ENCODE results near the gene HPN. TPM values are rescaled to one million over a fixed set of nuclear protein-coding genes. Genes with fewer than 3 reads are reported as not detected.

HPN gene
- total RNA-seq, 2 experiments from 2014 or later = not detected

DNA sequence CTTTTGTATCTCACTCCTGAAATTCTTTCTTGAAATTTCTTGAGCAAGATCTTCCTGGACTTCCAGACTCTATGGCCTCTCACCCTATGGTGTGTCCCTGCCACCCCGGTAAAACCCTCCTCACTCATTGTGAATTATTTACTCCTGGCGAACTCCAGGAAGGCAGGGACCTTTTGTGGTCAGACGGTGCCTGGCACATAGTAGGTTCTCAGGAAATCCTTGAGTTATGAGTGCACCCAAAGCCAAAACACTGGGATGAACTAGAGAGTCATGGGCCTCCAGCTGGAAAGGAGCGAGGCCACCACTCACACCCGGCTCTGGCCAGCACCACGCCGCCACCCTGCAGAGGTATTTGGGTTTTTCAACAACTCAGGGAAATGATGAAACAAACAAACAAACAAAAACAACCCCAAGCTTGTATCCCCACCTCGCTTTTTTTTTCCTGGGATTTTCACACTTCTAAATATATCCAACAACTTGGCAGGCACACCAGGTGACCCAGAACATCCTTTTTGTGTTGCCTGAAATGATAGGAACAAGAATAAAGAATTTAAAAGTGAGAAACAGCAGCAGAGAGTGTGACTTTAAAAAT is 11.2 kb downstream of the HPN start:
- ChIA-PET CTCF (no interaction called here), POLR2A (no interaction called here)
- H3K27ac ChIP-seq (ENCODE audit: low read depth in 1 of 2, low read length in 2 of 2) = no peak overlapping the region
- no peaks in the 10 kb centered on the region for H3K36me3 Mint-ChIP-seq (ENCODE audit: low read depth)
- H3K36me3 ChIP-seq (ENCODE audit: insufficient read depth, low read length) = no peaks in the 10 kb centered on the region
- peaks cover 14% of the 10 kb centered on the region for H3K27me3 Mint-ChIP-seq
- DNase-seq (no peak), ATAC-seq (ENCODE audit: poor library complexity) (no peak)
- no peak for TF ChIP-seq CTCF (IDR thresholded peaks at IDR 0.05)
- intact Hi-C loops (cut with DNase I, micrococcal nuclease) = no loop called here
- no peaks in the 10 kb centered on the region for H3K4me1 ChIP-seq (ENCODE audit: insufficient read depth, low read length)
- peaks cover 0 to 5% of the 10 kb centered on the region in 2 experiments for H3K27me3 ChIP-seq (ENCODE audit: control insufficient read depth in 1 of 2, insufficient read depth in 2 of 2, low read length in 2 of 2)
- no peaks in the 10 kb centered on the region for H3K4me1 Mint-ChIP-seq (ENCODE audit: low read depth)
- no peak overlapping the region for H3K4me3 ChIP-seq (ENCODE audit: low read length)
- H3K9me3 ChIP-seq (ENCODE audit: control insufficient read depth in 1 of 2, insufficient read depth in 1 of 2, low read length in 2 of 2) = no peaks in the 10 kb centered on the region
- H3K27ac Mint-ChIP-seq = no peak overlapping the region
- no peaks in the 10 kb centered on the region for H3K9me3 Mint-ChIP-seq
- no peak overlapping the region for H3K4me3 Mint-ChIP-seq

- ChIA-PET CTCF (no interaction called here), POLR2A (no interaction called here)
- no peak for DNase-seq
- Mint-ChIP-seq H3K27me3 (peaks cover 14% of the 10 kb centered on the region), H3K27ac (no peak overlapping the region), H3K4me1 (ENCODE audit: low read depth) (no peaks in the 10 kb centered on the region), H3K36me3 (ENCODE audit: low read depth) (no peaks in the 10 kb centered on the region), H3K4me3 (no peak overlapping the region), H3K9me3 (no peaks in the 10 kb centered on the region)
- H3K27ac ChIP-seq (ENCODE audit: low read depth in 1 of 2, low read length in 2 of 2) = no peak overlapping the region
- ATAC-seq (ENCODE audit: poor library complexity) = no peak
- H3K4me1 ChIP-seq (ENCODE audit: insufficient read depth, low read length) = no peaks in the 10 kb centered on the region
- H3K4me3 ChIP-seq (ENCODE audit: low read length) = no peak overlapping the region
- H3K27me3 ChIP-seq (ENCODE audit: control insufficient read depth in 1 of 2, insufficient read depth in 2 of 2, low read length in 2 of 2) = peaks cover 0 to 5% of the 10 kb centered on the region in 2 experiments
- H3K36me3 ChIP-seq (ENCODE audit: insufficient read depth, low read length) = no peaks in the 10 kb centered on the region
- intact Hi-C loops (cut with DNase I, micrococcal nuclease) = no loop called here
- no peaks in the 10 kb centered on the region for H3K9me3 ChIP-seq (ENCODE audit: control insufficient read depth in 1 of 2, insufficient read depth in 1 of 2, low read length in 2 of 2)
- no peak for TF ChIP-seq CTCF (IDR thresholded peaks at IDR 0.05)
These were observed 12.3 kb downstream of the HPN start for GRCh38 chr19:35053667-35054293.

DNA sequence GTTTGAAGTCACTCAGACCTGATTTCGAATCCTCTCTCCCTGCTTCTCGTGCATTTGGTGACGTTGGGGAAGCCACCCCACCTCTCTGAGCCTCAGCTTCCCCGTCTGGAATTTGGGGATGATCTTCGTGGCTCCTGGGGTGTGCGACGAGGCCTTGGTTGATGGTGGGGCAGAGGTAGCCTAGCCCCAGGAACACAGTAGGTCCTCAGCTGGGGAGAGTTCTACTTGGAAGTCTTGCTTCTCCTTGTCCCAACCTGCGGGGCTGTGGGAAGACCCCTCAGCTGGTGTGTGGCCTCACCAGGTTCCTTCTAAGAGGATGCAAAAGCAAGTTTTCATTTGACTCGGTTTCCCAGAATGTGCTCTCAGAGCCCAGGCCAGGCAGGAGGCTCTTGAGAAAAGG is 13.1 kb downstream of the HPN start:
- Mint-ChIP-seq H3K36me3 (ENCODE audit: low read depth) (no peaks in the 10 kb centered on the region), H3K27me3 (peaks cover 14% of the 10 kb centered on the region), H3K9me3 (no peaks in the 10 kb centered on the region), H3K4me1 (ENCODE audit: low read depth) (no peaks in the 10 kb centered on the region), H3K4me3 (no peak overlapping the region), H3K27ac (no peak overlapping the region)
- DNase-seq (no peak), ATAC-seq (ENCODE audit: poor library complexity) (no peak)
- TF ChIP-seq CTCF (IDR thresholded peaks at IDR 0.05) = no peak
- Histone ChIP-seq H3K4me1 (ENCODE audit: insufficient read depth, low read length) (no peaks in the 10 kb centered on the region), H3K27ac (ENCODE audit: low read depth in 1 of 2, low read length in 2 of 2) (no peak overlapping the region), H3K27me3 (ENCODE audit: control insufficient read depth in 1 of 2, insufficient read depth in 2 of 2, low read length in 2 of 2) (peaks cover 0 to 5% of the 10 kb centered on the region in 2 experiments), H3K36me3 (ENCODE audit: insufficient read depth, low read length) (no peaks in the 10 kb centered on the region), H3K9me3 (ENCODE audit: control insufficient read depth in 1 of 2, insufficient read depth in 1 of 2, low read length in 2 of 2) (no peaks in the 10 kb centered on the region), H3K4me3 (ENCODE audit: low read length) (no peak overlapping the region)
- intact Hi-C loops (cut with DNase I, micrococcal nuclease) = no loop called here
- CTCF ChIA-PET = no interaction called here
- POLR2A ChIA-PET = interaction anchor here (0.5 kb wide), 1 partner anchor 820 kb away, joined by 3 read pairs; no protein-coding TSS in a partner anchor
